22Rv1 (cell line): ENCODE data around the gene RAB15.

Experiments
- CTCF ChIP-seq: fragments of 450-650 bp; IDR thresholded peaks from 2 replicates; pipeline ENCODE4 v1.5.1; 2017; ENCODE audit warnings: mild to moderate bottlenecking
- ZFX ChIP-seq: fragments of 450-650 bp; IDR thresholded peaks from 2 replicates; pipeline ENCODE4 v1.6.1; 2017; ENCODE audit warnings: antibody characterized with exemption, borderline replicate concordance

- TF ChIP-seq CTCF (no peak), ZFX (no peak)
Measured at GRCh38 chr14:64951724-64952123, 20.4 kb downstream of the RAB15 start.
